CD4-positive, alpha-beta memory T cell (primary cell): ENCODE results near the gene CA7. TPM values are rescaled to one million over a fixed set of nuclear protein-coding genes. Genes with fewer than 3 reads are reported as not detected.

Experiments
- CTCF ChIA-PET: fragments of 350-600 bp; sonication (Branson Sonifier 250); formaldehyde crosslinking; loops from one replicate; lab custom pipeline; 2021; ENCODE audit warnings: inconsistent platforms; ENCODE audit not compliant: partially characterized antibody; lab: Charles Lee
- POLR2A ChIA-PET: fragments of 350-600 bp; sonication (Branson Sonifier 250); formaldehyde crosslinking; loops from one replicate; lab custom pipeline; 2021; ENCODE audit not compliant: partially characterized antibody; lab: Charles Lee
- DNase-seq, 5 donors: peaks; one replicate each; pipeline versions ENCODE4 v3.0.0 to v3.0.0-alpha.2; 2020 to 2022; ENCODE audit warnings: mixed read lengths in 1 of 5
- H3K27ac ChIP-seq: one replicate; pipeline ENCODE4 v1.7.0; 2013; ENCODE audit warnings: low read depth, low read length
- H3K27me3 ChIP-seq: 2 replicates; pipeline ENCODE4 v1.7.0; 2013; ENCODE audit warnings: mild to moderate bottlenecking, low read length, moderate library complexity; ENCODE audit not compliant: insufficient read depth
- H3K36me3 ChIP-seq: 2 replicates; pipeline ENCODE4 v1.7.0; 2013; ENCODE audit warnings: mild to moderate bottlenecking, low read length, moderate library complexity; ENCODE audit not compliant: insufficient read depth
- H3K4me1 ChIP-seq: 2 replicates; pipeline ENCODE4 v1.7.0; 2013; ENCODE audit warnings: mild to moderate bottlenecking, low read length, moderate library complexity; ENCODE audit not compliant: insufficient read depth
- H3K4me3 ChIP-seq, 2 donors: one replicate each; pipeline ENCODE4 v1.7.0; 2013; ENCODE audit warnings: low read length in 2 of 2, mild to moderate bottlenecking in 1 of 2
- H3K9me3 ChIP-seq, 2 donors: one replicate each; pipeline ENCODE4 v1.7.0; 2013; ENCODE audit warnings: low read length in 2 of 2, control low read depth in 1 of 2; ENCODE audit not compliant: control insufficient read depth in 1 of 2
- H3K27ac Mint-ChIP-seq, 7 donors: one replicate each; pipeline ENCODE4 v1.8.0; 2020 to 2021; ENCODE audit warnings: mixed read lengths in 7 of 7, mild to moderate bottlenecking in 6 of 7, inconsistent platforms in 3 of 7, moderate library complexity in 3 of 7
- H3K27me3 Mint-ChIP-seq, 2 donors: one replicate each; pipeline ENCODE4 v1.8.0; 2020 to 2021; ENCODE audit warnings: mixed read lengths in 2 of 2
- H3K36me3 Mint-ChIP-seq, 2 donors: one replicate each; pipeline ENCODE4 v1.8.0; 2020 to 2021; ENCODE audit warnings: mixed read lengths in 2 of 2, inconsistent platforms in 1 of 2, mild to moderate bottlenecking in 1 of 2
- H3K4me1 Mint-ChIP-seq, 4 donors: one replicate each; pipeline ENCODE4 v1.8.0; 2020 to 2021; ENCODE audit warnings: mixed read lengths in 4 of 4, mild to moderate bottlenecking in 1 of 4
- H3K4me3 Mint-ChIP-seq, 8 donors: one replicate each; pipeline ENCODE4 v1.8.0; 2020 to 2021; ENCODE audit warnings: mixed read lengths in 8 of 8, mild to moderate bottlenecking in 7 of 8, moderate library complexity in 6 of 8, inconsistent platforms in 3 of 8
- H3K9me3 Mint-ChIP-seq, 8 donors: one replicate each; pipeline ENCODE4 v1.8.0; 2020 to 2021; ENCODE audit warnings: mixed read lengths in 8 of 8, mild to moderate bottlenecking in 5 of 8, inconsistent platforms in 3 of 8, moderate library complexity in 1 of 8
- intact Hi-C: fragments of 100-400 bp; cut with micrococcal nuclease; formaldehyde crosslinking; loops from one replicate; pipeline ENCODE4 v1.15.1; 2023
- polyA plus RNA-seq, 2 donors: library from polyadenylated mRNA; unstranded; fragments of 300-500 nt; fragmentation: Illumina TruSeq; gene quantifications; one replicate each; pipeline ENCODE4 v1.2.3, GENCODE V29; 2021
- total RNA-seq, 2 experiments: library from RNA; stranded (reverse); gene quantifications; one replicate each; pipeline ENCODE4 v1.2.3, GENCODE V29; 2021

Gene CA7
- total and polyA plus RNA-seq, 4 experiments from 2014 or later = not detected

GRCh38 chr16:66845791-66846221 lies 1.6 kb downstream of the CA7 start:
- Histone ChIP-seq H3K27me3 (peaks cover 17% of the 10 kb centered on the region), H3K9me3 (no peaks in the 10 kb centered on the region), H3K4me3 (no peak overlapping the region), H3K4me1 (no peaks in the 10 kb centered on the region), H3K27ac (no peak overlapping the region), H3K36me3 (no peaks in the 10 kb centered on the region)
- peak overlapping the region in 3 of 8 donors; percentile 7 to 66 (median 7) for H3K4me3 Mint-ChIP-seq
- H3K9me3 Mint-ChIP-seq = no peaks in the 10 kb centered on the region
- intact Hi-C loops = no loop called here
- H3K27ac Mint-ChIP-seq = no peak overlapping the region
- CTCF ChIA-PET = interaction anchor here (1.4 kb wide), 1 partner anchor 15 kb away, joined by 5 read pairs; the partner anchor contains the start of gene NAE1
- peaks cover 31% of the 10 kb centered on the region in 2 donors for H3K27me3 Mint-ChIP-seq
- POLR2A ChIA-PET = no interaction called here
- H3K36me3 Mint-ChIP-seq = no peaks in the 10 kb centered on the region
- H3K4me1 Mint-ChIP-seq = peaks cover 2 to 10% (median 8%) of the 10 kb centered on the region in 4 donors
- DNase-seq = no peak

GRCh38 chr16:66846266-66846665 lies 2.1 kb downstream of the CA7 start:
- POLR2A ChIA-PET = no interaction called here

GRCh38 chr16:66846831-66847230 lies 2.6 kb downstream of the CA7 start:
- ChIA-PET CTCF (interaction anchor here (0.9 to 1.0 kb wide), 2 partner anchors 11 to 22 kb away, joined by 3 to 4 read pairs; no protein-coding TSS in a partner anchor), POLR2A (no interaction called here)
- Histone ChIP-seq H3K4me1 (no peaks in the 10 kb centered on the region), H3K27ac (no peak overlapping the region), H3K4me3 (no peak overlapping the region), H3K9me3 (no peaks in the 10 kb centered on the region), H3K27me3 (peaks cover 17% of the 10 kb centered on the region), H3K36me3 (no peaks in the 10 kb centered on the region)
- intact Hi-C loops = no loop called here
- Mint-ChIP-seq H3K4me1 (peaks cover 2 to 10% (median 8%) of the 10 kb centered on the region in 4 donors), H3K27me3 (peaks cover 31% of the 10 kb centered on the region in 2 donors), H3K9me3 (no peaks in the 10 kb centered on the region), H3K36me3 (no peaks in the 10 kb centered on the region), H3K4me3 (no peak overlapping the region), H3K27ac (no peak overlapping the region)
- DNase-seq = no peak

More at GRCh38 chr16:66846266-66846665, 2.1 kb downstream of the CA7 start:
- Mint-ChIP-seq H3K36me3 (no peaks in the 10 kb centered on the region), H3K27me3 (peaks cover 31% of the 10 kb centered on the region in 2 donors), H3K9me3 (no peaks in the 10 kb centered on the region), H3K4me3 (peak overlapping the region in 4 of 8 donors; percentile 3 to 66 (median 7)), H3K4me1 (peaks cover 2 to 10% (median 8%) of the 10 kb centered on the region in 4 donors), H3K27ac (no peak overlapping the region)
- intact Hi-C loops = no loop called here
- CTCF ChIA-PET = interaction anchor here (0.9 kb wide), 1 partner anchor 22 kb away, joined by 4 read pairs; no protein-coding TSS in a partner anchor
- no peaks in the 10 kb centered on the region for H3K4me1 ChIP-seq
- DNase-seq = no peak
- H3K9me3 ChIP-seq = no peaks in the 10 kb centered on the region
- no peak overlapping the region for H3K27ac ChIP-seq
- H3K27me3 ChIP-seq = peaks cover 17% of the 10 kb centered on the region
- H3K36me3 ChIP-seq = no peaks in the 10 kb centered on the region
- no peak overlapping the region for H3K4me3 ChIP-seq

- no peaks in the 10 kb centered on the region for H3K4me1 ChIP-seq
- ChIA-PET CTCF (interaction anchor here (0.7 to 1.0 kb wide), 4 partner anchors 12 to 21 kb away, joined by 3 to 4 read pairs (median 3); partner anchors contain the start of gene NAE1), POLR2A (no interaction called here)
- Mint-ChIP-seq H3K4me3 (no peak overlapping the region), H3K9me3 (no peaks in the 10 kb centered on the region), H3K4me1 (peaks cover 2 to 10% (median 8%) of the 10 kb centered on the region in 4 donors), H3K27ac (no peak overlapping the region), H3K27me3 (peaks cover 27 to 28% of the 10 kb centered on the region in 2 donors), H3K36me3 (no peaks in the 10 kb centered on the region)
- no peak overlapping the region for H3K27ac ChIP-seq
- H3K4me3 ChIP-seq = no peak overlapping the region
- DNase-seq = no peak
- intact Hi-C loops = no loop called here
- H3K27me3 ChIP-seq = peaks cover 15% of the 10 kb centered on the region
- no peaks in the 10 kb centered on the region for H3K36me3 ChIP-seq
- no peaks in the 10 kb centered on the region for H3K9me3 ChIP-seq
These were observed 3.4 kb downstream of the CA7 start for GRCh38 chr16:66847533-66848067.

- H3K4me1 Mint-ChIP-seq = peaks cover 2 to 10% (median 8%) of the 10 kb centered on the region in 4 donors
- ChIA-PET POLR2A (no interaction called here), CTCF (interaction anchor here (0.7 to 1.4 kb wide), 4 partner anchors 18 to 25 kb away, joined by 3 to 4 read pairs (median 4); partner anchors contain the start of gene NAE1)
- no peaks in the 10 kb centered on the region for H3K9me3 Mint-ChIP-seq
- Histone ChIP-seq H3K4me1 (no peaks in the 10 kb centered on the region), H3K27me3 (peaks cover 12% of the 10 kb centered on the region), H3K9me3 (no peaks in the 10 kb centered on the region), H3K27ac (no peak overlapping the region), H3K36me3 (no peaks in the 10 kb centered on the region), H3K4me3 (no peak overlapping the region)
- DNase-seq = no peak
- no peaks in the 10 kb centered on the region for H3K36me3 Mint-ChIP-seq
- no peak overlapping the region for H3K27ac Mint-ChIP-seq
- intact Hi-C loops = no loop called here
- peaks cover 23 to 24% of the 10 kb centered on the region in 2 donors for H3K27me3 Mint-ChIP-seq
- H3K4me3 Mint-ChIP-seq = no peak overlapping the region
These were observed 4.0 kb downstream of the CA7 start for GRCh38 chr16:66848172-66848571.

GRCh38 chr16:66849021-66849420 lies 4.8 kb downstream of the CA7 start:
- no peaks in the 10 kb centered on the region for H3K4me1 ChIP-seq
- H3K27ac ChIP-seq = no peak overlapping the region
- Mint-ChIP-seq H3K27ac (no peak overlapping the region), H3K27me3 (peaks cover 16 to 18% of the 10 kb centered on the region in 2 donors), H3K4me3 (no peak overlapping the region), H3K4me1 (peaks cover 0 to 6% (median 5%) of the 10 kb centered on the region in 4 donors), H3K9me3 (no peaks in the 10 kb centered on the region), H3K36me3 (no peaks in the 10 kb centered on the region)
- no peaks in the 10 kb centered on the region for H3K36me3 ChIP-seq
- ChIA-PET POLR2A (no interaction called here), CTCF (interaction anchor here (1.2 to 1.4 kb wide), 2 partner anchors 19 to 24 kb away, joined by 4 to 9 read pairs; no protein-coding TSS in a partner anchor)
- H3K9me3 ChIP-seq = no peaks in the 10 kb centered on the region
- H3K4me3 ChIP-seq = no peak overlapping the region
- DNase-seq = no peak
- peaks cover 7% of the 10 kb centered on the region for H3K27me3 ChIP-seq
- intact Hi-C loops = no loop called here

GRCh38 chr16:66849549-66849948 lies 5.3 kb downstream of the CA7 start:
- H3K27ac Mint-ChIP-seq = no peak overlapping the region
- intact Hi-C loops = no loop called here
- no peak overlapping the region for H3K4me3 Mint-ChIP-seq
- H3K4me1 ChIP-seq = no peaks in the 10 kb centered on the region
- CTCF ChIA-PET = interaction anchor here (1.2 to 1.4 kb wide), 2 partner anchors 18 to 23 kb away, joined by 4 to 9 read pairs; no protein-coding TSS in a partner anchor
- no peaks in the 10 kb centered on the region for H3K9me3 Mint-ChIP-seq
- H3K36me3 Mint-ChIP-seq = no peaks in the 10 kb centered on the region
- H3K27me3 ChIP-seq = peaks cover 6% of the 10 kb centered on the region
- H3K4me3 ChIP-seq = no peak overlapping the region
- no peak overlapping the region for H3K27ac ChIP-seq
- no peak for DNase-seq
- peaks cover 16 to 18% of the 10 kb centered on the region in 2 donors for H3K27me3 Mint-ChIP-seq
- H3K4me1 Mint-ChIP-seq = peaks cover 0 to 5% (median 4%) of the 10 kb centered on the region in 4 donors
- POLR2A ChIA-PET = no interaction called here
- H3K9me3 ChIP-seq = no peaks in the 10 kb centered on the region
- H3K36me3 ChIP-seq = no peaks in the 10 kb centered on the region
